H1 (cell line): ENCODE data around the gene TPRKB. TPM values are rescaled to one million over a fixed set of nuclear protein-coding genes. Genes with fewer than 3 reads are reported as not detected.

Source experiments
- polyA plus RNA-seq, 7 experiments: library from polyadenylated mRNA; depleted of rRNA in 3 of 7; stranded (reverse) in 5 of 7; unstranded in 2 of 7; fragments of >200 nt in 5 of 7; fragments of 200-250 nt in 2 of 7; gene quantifications; 1 replicate in 5 of 7; 2 replicates in 1 of 7; 4 replicates in 1 of 7; pipeline versions ENCODE4 v1.2.1 to v1.2.3, GENCODE V29; 2011 to 2013; ENCODE audit warnings: missing spikeins in 2 of 7, mixed read lengths in 2 of 7
- total RNA-seq: library from RNA; stranded (reverse); fragmentation: NEBNext Ultra II Directional; extraction: Animal tissue kit (Norgen Biotek cat#: 25700); gene quantifications from 2 replicates; pipeline ENCODE4 v1.2.1, GENCODE V29; 2021
- TF ChIP-seq, protein P1 (sequence below): IDR thresholded peaks from 2 replicates; pipeline ENCODE4 v1.6.1; 2012; ENCODE audit warnings: inconsistent platforms
- TF ChIP-seq, protein P2 (sequence below), 3 experiments: IDR thresholded peaks; 1 replicate in 2 of 3; 2 replicates in 1 of 3; pipeline versions ENCODE4 v1.5.1 to v1.6.1; 2011; ENCODE audit warnings: low read length in 3 of 3, mild to moderate bottlenecking in 3 of 3, inconsistent platforms in 2 of 3, low read depth in 1 of 3, moderate library complexity in 1 of 3; ENCODE audit not compliant: insufficient read depth in 1 of 3; ENCODE audit errors: control extremely low read depth in 1 of 3

The TPRKB gene
- total and polyA plus RNA-seq, 2 of the 8 experiments (the other 6 are each of a cell fraction or from before 2014, with no cell fraction given): 40.3 to 41.6 TPM

DNA sequence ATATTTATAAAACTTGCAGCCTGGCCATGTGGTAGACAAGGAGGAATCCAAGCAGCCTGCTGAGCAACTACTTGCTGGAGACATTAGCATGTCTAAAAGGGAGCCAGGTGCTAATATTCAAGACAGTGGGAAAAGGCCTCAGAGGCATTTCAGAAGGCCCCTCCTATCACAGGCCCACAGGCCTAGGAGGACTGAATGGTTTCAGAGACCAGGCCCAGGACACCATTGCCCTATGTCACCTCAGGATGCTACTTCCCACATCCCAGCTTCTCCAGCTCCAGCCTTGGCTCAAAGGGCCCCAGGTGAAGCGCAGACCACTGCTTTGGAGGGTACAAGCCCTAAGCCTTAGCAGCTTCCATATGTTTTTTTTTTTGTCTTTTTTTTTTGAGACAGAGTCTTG, 39.0 kb downstream of the TPRKB start (continued):
- TF ChIP-seq, protein P1, sequence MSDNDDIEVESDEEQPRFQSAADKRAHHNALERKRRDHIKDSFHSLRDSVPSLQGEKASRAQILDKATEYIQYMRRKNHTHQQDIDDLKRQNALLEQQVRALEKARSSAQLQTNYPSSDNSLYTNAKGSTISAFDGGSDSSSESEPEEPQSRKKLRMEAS: no peak
- TF ChIP-seq, protein P2, sequence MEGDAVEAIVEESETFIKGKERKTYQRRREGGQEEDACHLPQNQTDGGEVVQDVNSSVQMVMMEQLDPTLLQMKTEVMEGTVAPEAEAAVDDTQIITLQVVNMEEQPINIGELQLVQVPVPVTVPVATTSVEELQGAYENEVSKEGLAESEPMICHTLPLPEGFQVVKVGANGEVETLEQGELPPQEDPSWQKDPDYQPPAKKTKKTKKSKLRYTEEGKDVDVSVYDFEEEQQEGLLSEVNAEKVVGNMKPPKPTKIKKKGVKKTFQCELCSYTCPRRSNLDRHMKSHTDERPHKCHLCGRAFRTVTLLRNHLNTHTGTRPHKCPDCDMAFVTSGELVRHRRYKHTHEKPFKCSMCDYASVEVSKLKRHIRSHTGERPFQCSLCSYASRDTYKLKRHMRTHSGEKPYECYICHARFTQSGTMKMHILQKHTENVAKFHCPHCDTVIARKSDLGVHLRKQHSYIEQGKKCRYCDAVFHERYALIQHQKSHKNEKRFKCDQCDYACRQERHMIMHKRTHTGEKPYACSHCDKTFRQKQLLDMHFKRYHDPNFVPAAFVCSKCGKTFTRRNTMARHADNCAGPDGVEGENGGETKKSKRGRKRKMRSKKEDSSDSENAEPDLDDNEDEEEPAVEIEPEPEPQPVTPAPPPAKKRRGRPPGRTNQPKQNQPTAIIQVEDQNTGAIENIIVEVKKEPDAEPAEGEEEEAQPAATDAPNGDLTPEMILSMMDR (IDR thresholded peaks at IDR 0.05; ENCODE audit: control extremely low read depth in 1 of 3, insufficient read depth in 1 of 3, low read depth in 1 of 3, low read length in 3 of 3): no peak
